ENCODE data around the gene ANXA2.

- no peak for TF ChIP-seq POLR2A (IDR thresholded peaks at IDR 0.05)
- no peak for TF ChIP-seq CTCF (IDR thresholded peaks at IDR 0.05)
Observed at GRCh38 chr15:60444289-60444912, 46.6 kb upstream of the ANXA2 start.
